Stimulated activated CD8-positive, alpha-beta memory T cell treated with anti-CD3 and anti-CD28 coated beads, Interleukin-2, amount 100 ng/mL, for 48 hours (primary cell): Measurements from ENCODE around the gene OR4K15.
"Not testable (repeated sequence)": the region's sequence is repeated elsewhere in the genome, so short reads cannot be mapped to it uniquely, and the experiment has no call there.

Experiments used
- DNase-seq, 2 donors: peaks; one replicate each; pipeline ENCODE4 v3.0.0-alpha.2; 2020; ENCODE audit warnings: low read depth in 2 of 2

OR4K15 gene

GRCh38 chr14:19975291-19975690 lies at the start of gene OR4K15:
TSS of gene OR4K15 (plus strand) at chr14:19975591. CDS start at chr14:19975591, 0 bp downstream.
- no peak for DNase-seq

- DNase-seq = no peak
Observed at GRCh38 chr14:19930617-19931016, 44.8 kb upstream of the OR4K15 start, which contains the start of gene OR4K1. TSS of gene OR4K1 (plus strand) at chr14:19930917. CDS start at chr14:19935667, 4,750 bp downstream.

- no peak for DNase-seq
Observed at GRCh38 chr14:19941668-19942067, 33.7 kb upstream of the OR4K15 start.

- no peak for DNase-seq
Observed at GRCh38 chr14:19947413-19948090, 27.8 kb upstream of the OR4K15 start.

- DNase-seq = no peak
Observed at GRCh38 chr14:19949218-19949617, 26.2 kb upstream of the OR4K15 start.

- not testable (repeated sequence) for DNase-seq
Observed at GRCh38 chr14:19969735-19970134, 5.7 kb upstream of the OR4K15 start.

- no peak for DNase-seq
Observed at GRCh38 chr14:19974844-19975243, 547 bp upstream of the OR4K15 start.

GRCh38 chr14:19993438-19993837 lies 18.0 kb downstream of the OR4K15 start:
- DNase-seq = no peak

- DNase-seq = no peak
Observed at GRCh38 chr14:20001863-20002262, 26.5 kb downstream of the OR4K15 start, which contains the start of gene OR4Q2. TSS of gene OR4Q2 (plus strand) at chr14:20002163.

- DNase-seq = no peak
Observed at GRCh38 chr14:20002319-20002718, 26.9 kb downstream of the OR4K15 start.

GRCh38 chr14:20008156-20008555 lies 32.8 kb downstream of the OR4K15 start:
- DNase-seq = no peak

GRCh38 chr14:20019257-20019865 lies 44.0 kb downstream of the OR4K15 start, which contains the start of gene OR4K14:
TSS of gene OR4K14 (minus strand) at chr14:20019307. CDS start at chr14:20015193, 4,114 bp downstream.
- DNase-seq = no peak
